HUDEP-2 (cell line): ENCODE results near the gene SWAP70.
"Not testable (repeated sequence)": the region's sequence is repeated elsewhere in the genome, so short reads cannot be mapped to it uniquely, and the experiment has no call there.

Experiments
- DNase-seq, 76 experiments: peaks; one replicate each; lab custom pipeline; 2025; ENCODE audit not compliant: unreplicated experiment in 76 of 76; lab: John Stamatoyannopoulos, UW

SWAP70 gene

DNA sequence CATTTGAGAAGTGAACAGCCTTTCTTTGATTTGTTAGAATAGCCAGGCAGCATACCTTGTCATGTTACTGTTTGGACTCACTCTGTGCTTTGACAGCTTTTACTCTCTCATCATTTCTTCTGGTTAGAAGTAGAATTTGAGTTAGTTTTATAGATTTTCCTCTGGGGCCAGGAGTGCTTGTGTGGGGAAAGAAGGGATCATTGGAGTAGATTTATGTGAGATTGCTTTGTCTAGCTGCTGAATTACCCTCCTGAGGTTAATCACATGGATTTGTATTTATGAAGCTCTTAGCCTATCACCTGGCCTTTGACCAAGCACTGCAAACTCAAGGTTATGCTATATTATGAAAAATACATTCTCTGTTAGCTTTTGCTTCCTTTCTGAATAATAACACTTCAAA, 54.3 kb downstream of the SWAP70 start:
- no peak for DNase-seq

DNA sequence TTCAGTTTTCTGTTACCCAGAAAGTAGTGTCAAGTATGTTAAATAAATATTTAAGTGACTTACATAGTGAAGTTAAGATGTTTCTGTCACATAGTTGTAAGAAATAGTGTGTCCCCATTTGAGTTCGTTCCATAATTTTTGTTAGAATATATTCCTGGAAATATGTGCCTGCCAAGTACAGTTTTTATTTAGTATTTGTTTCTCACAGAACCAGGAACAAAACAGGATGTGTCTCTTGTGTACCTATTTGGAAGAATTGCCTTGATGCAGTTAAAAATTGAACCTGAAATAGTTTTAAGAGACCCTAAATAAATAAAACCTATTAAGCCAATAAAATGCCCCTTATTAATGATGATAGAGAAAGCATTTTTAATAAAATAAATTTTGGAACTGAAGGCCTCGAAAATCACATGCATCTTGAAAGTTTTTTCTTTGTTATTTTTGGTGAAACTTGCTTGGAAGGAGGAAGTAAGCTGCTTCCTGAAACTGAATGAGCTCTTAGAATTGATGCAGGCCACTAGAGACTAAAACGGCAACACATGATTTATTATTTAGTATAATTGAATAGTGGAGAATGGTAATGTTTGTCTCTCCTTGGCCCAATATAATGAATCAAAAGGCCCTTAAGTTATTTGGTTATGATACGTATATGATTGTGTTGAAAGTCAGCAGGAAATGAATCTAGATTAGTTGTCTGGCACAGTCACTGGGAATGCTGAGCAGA, 55.9 kb downstream of the SWAP70 start:
- DNase-seq = no peak

GRCh38 chr11:9720290-9720630, 56.4 kb downstream of the SWAP70 start:
- no peak for DNase-seq

DNA sequence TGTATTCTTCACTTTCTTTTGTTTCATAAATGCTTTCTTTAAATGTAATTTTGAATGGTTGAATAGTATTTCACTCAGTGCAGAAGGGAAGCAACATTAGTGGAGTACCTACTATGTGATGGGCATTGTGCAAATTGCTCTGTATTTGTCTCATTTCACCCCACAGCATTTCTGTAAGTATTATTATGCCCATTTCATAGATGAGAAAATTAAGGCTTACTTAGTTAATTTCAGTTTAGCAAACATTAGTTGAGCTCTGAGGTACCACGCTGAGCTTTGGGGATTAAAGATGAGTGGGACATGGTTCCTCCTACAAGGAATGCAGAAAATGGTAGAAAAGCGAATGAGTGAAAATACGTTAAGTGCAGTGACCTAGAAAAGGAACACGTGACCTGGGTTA, 58.1 kb downstream of the SWAP70 start:
- no peak for DNase-seq

DNA sequence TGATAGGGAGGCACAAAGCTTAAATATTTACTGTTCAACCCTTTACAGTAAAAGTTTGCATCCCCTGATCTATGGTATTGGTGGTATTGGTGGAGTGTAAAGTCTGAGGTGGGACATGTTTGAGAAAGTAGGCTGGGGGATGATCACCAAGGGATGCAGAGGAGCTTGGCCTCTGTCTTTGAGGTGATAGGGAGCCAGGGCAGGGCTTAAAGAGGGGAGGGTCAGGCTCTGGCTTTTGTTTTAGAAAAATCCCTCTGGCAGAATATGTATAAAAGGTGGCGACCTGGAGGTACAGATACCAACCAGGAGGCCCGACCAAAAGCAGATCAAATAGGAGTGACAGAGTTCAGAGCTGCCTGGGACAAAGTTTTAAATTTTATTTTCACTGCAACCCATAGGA, 59.0 kb downstream of the SWAP70 start:
- DNase-seq = no peak

DNA sequence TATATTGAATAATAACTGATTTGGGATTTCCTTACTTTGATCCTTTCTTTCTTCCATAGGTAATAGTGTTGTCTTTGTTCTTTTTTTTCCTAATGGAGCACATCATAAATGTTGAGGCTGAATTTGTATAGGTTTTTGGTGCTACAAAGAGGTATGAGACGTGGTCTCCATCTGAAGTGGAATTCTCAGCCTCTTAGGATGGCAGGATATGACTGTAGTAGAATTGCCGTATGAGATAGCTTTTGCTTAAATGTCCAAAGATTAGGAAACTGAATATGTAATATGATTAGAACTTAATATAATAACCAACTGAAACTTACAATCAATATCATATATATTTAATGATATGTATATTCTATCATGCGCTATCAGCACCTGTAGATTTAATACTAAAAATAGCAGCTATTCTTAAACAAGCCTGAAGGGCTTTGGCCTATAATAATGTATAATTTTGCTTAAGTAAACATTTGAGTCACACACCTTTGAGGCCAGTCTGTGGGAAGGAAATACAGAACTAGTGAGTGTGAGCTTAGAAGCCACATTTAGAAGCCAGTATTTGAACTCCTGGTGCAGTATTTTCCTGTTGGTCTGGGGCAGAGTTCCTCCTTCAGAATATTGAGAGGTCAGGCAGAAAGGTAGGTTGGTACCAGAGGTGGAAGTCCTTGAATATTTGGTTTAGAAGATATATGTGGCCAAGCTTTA, 62.6 kb downstream of the SWAP70 start:
- no peak for DNase-seq

GRCh38 chr11:9728058-9728457, 64.2 kb downstream of the SWAP70 start:
- DNase-seq = no peak

GRCh38 chr11:9731256-9731655, 67.4 kb downstream of the SWAP70 start:
- DNase-seq = no peak

DNA sequence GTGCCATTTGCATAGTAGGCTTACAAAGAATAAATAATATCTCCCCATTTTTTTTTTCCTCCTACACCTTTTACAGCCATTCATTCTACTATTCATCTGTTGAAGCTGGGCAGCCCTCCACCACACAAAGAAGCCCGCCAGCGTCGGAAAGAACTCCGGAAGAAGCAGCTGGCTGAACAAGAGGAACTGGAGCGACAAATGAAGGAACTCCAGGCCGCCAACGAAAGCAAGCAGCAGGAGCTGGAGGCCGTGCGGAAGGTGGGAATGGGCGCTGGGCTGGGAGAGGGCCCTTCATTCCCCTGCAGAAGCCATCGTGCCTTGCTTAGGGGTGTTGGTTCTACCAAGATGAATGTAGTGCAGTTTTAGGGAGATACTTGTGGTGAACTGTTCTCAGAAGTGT, 68.6 kb downstream of the SWAP70 start:
- DNase-seq = no peak

DNA sequence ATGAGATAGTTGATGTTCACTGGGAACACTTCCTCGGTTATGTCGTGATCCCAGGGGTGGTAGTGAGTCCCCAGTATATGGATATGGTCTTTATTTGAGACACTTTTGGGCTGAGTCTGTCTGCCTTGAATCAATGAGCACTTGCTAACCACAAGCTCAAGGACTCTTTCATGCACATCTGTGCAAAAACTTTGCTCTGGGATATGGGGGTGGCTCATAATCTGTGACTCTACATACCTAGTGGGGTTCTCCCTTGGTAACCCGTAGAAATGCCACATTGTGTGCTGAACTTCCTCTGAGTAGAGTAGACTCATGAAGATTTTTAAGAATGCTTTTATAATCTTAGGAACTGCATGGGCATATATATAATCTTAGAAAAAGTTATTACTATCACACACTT, 69.3 kb downstream of the SWAP70 start:
- DNase-seq = no peak

- DNase-seq = no peak
Observed at GRCh38 chr11:9735236-9735635, 71.4 kb downstream of the SWAP70 start.

- no peak for DNase-seq
Observed at GRCh38 chr11:9735919-9736318, 72.0 kb downstream of the SWAP70 start.

- DNase-seq = no peak
Observed at GRCh38 chr11:9736365-9736764, 72.5 kb downstream of the SWAP70 start.

DNA sequence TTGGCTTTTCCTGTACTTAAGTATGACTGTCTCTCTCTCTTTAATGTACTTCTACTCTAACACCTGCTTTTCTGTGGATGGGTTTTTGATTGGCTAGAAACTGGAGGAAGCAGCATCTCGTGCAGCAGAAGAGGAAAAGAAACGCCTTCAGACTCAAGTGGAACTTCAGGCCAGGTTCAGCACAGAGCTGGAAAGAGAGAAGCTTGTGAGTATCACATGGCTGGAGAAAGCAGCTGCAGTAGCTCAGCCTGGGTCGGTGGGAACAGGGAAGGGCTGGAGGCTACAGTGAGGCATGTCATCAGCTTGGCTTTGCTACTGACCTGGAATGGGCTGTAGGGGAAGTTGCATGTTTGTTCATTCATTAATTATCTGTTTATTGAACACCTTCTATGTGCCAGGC, 74.2 kb downstream of the SWAP70 start:
- no peak for DNase-seq

- DNase-seq = no peak
Observed at GRCh38 chr11:9738707-9739106, 74.8 kb downstream of the SWAP70 start.

GRCh38 chr11:9739123-9739900, 75.4 kb downstream of the SWAP70 start:
- DNase-seq = no peak

DNA sequence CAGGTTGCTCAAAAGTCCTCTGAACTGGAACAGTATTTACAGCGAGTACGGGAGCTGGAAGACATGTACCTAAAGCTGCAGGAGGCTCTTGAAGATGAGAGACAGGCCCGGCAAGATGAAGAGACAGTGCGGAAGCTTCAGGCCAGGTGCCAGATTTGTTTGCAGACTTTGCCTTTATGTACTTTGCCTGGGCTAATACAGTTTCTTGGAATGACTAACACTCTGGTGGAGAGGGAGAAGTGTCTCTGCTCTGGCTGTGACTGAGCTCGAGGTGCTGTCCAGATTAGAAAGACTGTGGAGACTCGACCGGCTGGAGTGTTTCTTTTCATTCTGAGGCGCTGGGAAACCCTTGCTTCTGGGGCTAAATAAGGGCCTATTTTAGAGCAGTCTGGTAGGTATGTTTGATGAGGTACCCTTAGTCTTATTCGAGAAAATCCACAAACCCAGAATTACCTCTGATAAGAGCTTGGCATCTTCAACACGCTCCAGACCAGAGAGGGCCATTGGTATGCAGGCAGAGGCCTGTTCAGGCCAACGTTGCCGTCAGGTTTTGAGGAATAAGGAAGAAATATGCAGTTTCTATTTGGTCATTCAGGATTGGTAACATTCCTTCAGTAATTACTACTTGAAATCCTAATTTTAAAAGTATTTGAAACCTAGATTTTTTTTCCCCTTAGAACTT, 76.5 kb downstream of the SWAP70 start:
- DNase-seq = no peak

GRCh38 chr11:9741260-9741659, 77.4 kb downstream of the SWAP70 start:
- no peak for DNase-seq

DNA sequence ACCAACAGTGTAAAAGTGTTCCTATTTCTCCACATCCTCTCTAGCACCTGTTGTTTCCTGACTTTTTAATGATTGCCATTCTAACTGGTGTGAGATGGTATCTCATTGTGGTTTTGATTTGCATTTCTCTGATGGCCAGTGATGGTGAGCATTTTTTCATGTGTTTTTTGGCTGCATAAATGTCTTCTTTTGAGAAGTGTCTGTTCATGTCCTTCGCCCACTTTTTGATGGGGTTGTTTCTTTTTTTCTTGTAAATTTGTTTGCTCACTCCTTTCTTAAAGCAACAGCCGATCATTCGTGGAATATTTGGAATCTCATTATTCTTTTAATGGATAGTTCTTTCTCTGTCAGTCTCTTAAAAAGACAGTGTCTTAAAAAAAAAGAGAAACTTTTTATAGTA, 79.6 kb downstream of the SWAP70 start:
- DNase-seq = not testable (repeated sequence)

DNA sequence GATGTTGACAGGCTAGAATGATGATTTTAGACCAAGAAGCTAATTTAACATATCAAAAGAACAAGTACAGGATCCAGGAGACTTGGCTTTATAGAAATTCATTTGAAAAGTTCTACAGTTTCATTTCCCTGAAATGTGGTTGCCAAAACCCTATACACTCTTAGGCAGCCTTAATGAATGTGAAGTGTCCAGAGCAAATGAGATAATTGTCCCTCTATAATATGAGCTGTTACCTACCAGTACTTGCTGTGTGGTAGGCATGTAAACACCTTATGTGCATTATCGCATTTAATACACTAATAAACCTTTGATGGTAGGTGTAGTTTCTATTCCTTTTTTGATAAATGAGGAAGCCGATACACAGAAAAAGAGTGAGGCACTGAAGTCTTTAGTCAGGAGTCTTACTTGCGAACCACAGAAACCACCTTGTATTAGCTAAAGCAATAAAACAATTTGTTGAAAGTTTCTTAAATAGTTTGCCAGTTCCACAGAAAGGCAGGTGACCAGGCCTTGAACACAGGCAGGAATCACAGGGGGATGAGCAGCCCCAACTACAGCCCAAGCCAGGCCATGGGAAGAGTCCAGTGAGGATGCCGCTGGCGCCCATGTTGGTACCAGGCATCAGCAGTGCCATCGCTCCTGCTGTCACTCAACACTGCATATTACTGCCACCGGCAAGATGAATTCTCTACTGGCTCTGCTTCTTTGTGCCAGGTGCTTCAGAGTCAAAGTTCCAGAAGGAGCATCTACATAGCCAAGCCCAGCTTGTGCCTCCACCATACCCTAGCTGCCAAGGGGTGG, 81.7 kb downstream of the SWAP70 start:
- no peak for DNase-seq
